A549 (cell line): ENCODE measurements around the gene TSPAN5. TPM values are rescaled to one million over a fixed set of nuclear protein-coding genes. Genes with fewer than 3 reads are reported as not detected.

ENCODE experiments used
- ATAC-seq, 2 experiments: fragments of 200-7000 bp in 1 of 2; fragments of >200 bp in 1 of 2; cut with Nextera tagmentation in 1 of 2; cut with Tn5 transposase in 1 of 2; 3 replicates each; pipeline versions ENCODE4 v1.8.0 to v1.9.1; 2018 to 2020; ENCODE audit warnings: mild to moderate bottlenecking in 1 of 2, moderate library complexity in 1 of 2
- CTCF ChIA-PET: fragments of 300-600 bp; sonication (Branson Sonifier 250); formaldehyde crosslinking; extraction: SDS; loops from one replicate; lab custom pipeline; 2021; ENCODE audit warnings: antibody characterized with exemption, inconsistent platforms; lab: Yijun Ruan, JAX
- POLR2A ChIA-PET: fragments of 350-600 bp; formaldehyde crosslinking; extraction: SDS; loops from one replicate; lab custom pipeline; 2021; ENCODE audit warnings: antibody characterized with exemption, inconsistent platforms; lab: Yijun Ruan, JAX
- DNase-seq, 2 experiments: peaks; one replicate each; pipeline versions ENCODE4 v3.0.0 to v3.0.0-alpha.2; 2011 to 2016; ENCODE audit warnings: low read depth in 1 of 2, low spot score in 1 of 2
- FAIRE-seq: peaks from 2 replicates; lab custom pipeline; 2011; peaks lifted over from hg19 to GRCh38; lab: Jason Lieb, UNC
- H3K27ac ChIP-seq, 2 experiments: fragments of >200 bp; sonication (Bioruptor Twin); formaldehyde crosslinking; 3 replicates each; pipeline ENCODE4 v1.5.1; 2016 to 2017
- H3K4me1 ChIP-seq: fragments of >200 bp; sonication (Bioruptor Twin); formaldehyde crosslinking; 3 replicates; pipeline ENCODE4 v1.6.1; 2016
- H3K4me2 ChIP-seq: fragments of >200 bp; sonication (Bioruptor Twin); formaldehyde crosslinking; 3 replicates; pipeline ENCODE4 v1.6.1; 2016
- H3K4me3 ChIP-seq: fragments of >200 bp; sonication (Bioruptor Twin); formaldehyde crosslinking; 3 replicates; pipeline ENCODE4 v1.5.1; 2016
- H3K9me3 ChIP-seq: fragments of >200 bp; sonication (Bioruptor Twin); formaldehyde crosslinking; 3 replicates; pipeline ENCODE4 v1.6.1; 2016
- BHLHE40 ChIP-seq: IDR thresholded peaks from 2 replicates; pipeline ENCODE4 v1.6.1; 2012; ENCODE audit warnings: low read depth, low read length, inconsistent platforms
- CBX2 ChIP-seq: fragments of 200-600 bp; sonication (generic); IDR thresholded peaks from 2 replicates; pipeline ENCODE4 v1.6.1; 2016; ENCODE audit warnings: low read depth, mild to moderate bottlenecking, borderline replicate concordance
- CHD2 ChIP-seq: fragments of 150-350 bp; IDR thresholded peaks from 2 replicates; pipeline ENCODE4 v1.6.1; 2014; ENCODE audit warnings: low read length; ENCODE audit not compliant: partially characterized antibody
- CTCF ChIP-seq: fragments of >200 bp; sonication (Bioruptor Twin); formaldehyde crosslinking; IDR thresholded peaks from 3 replicates; pipeline ENCODE4 v1.5.1; 2016
- FOSL2 ChIP-seq, 2 experiments: fragments of 450-650 bp in 1 of 2; fragments of >200 bp in 1 of 2; sonication (Bioruptor Twin) in 1 of 2; formaldehyde crosslinking; IDR thresholded peaks; 2 replicates each; pipeline versions ENCODE4 v1.5.0 to v1.6.1; 2016 to 2020; ENCODE audit warnings: mild to moderate bottlenecking in 1 of 2, moderate library complexity in 1 of 2
- FOXS1 ChIP-seq: fragments of 250-450 bp; sonication (Bioruptor Pico); IDR thresholded peaks from 2 replicates; pipeline ENCODE4 v1.5.0; 2020; ENCODE audit warnings: mild to moderate bottlenecking, moderate library complexity
- GATA3 ChIP-seq: IDR thresholded peaks from 2 replicates; pipeline ENCODE4 v1.6.1; 2012; ENCODE audit warnings: borderline replicate concordance
- HMGXB4 ChIP-seq: fragments of 250-450 bp; sonication (Bioruptor Pico); IDR thresholded peaks from 2 replicates; pipeline ENCODE4 v1.5.0; 2021; ENCODE audit warnings: mild to moderate bottlenecking, moderate library complexity, borderline replicate concordance
- HOXA7 ChIP-seq: fragments of 250-450 bp; sonication (Bioruptor Pico); IDR thresholded peaks from 2 replicates; pipeline ENCODE4 v1.5.0; 2020; ENCODE audit warnings: mild to moderate bottlenecking, moderate library complexity
- JUN ChIP-seq, 2 experiments: fragments of >200 bp; sonication (Bioruptor Twin); formaldehyde crosslinking; IDR thresholded peaks; 2 replicates in 1 of 2; 3 replicates in 1 of 2; pipeline ENCODE4 v1.6.1; 2016 to 2017
- JUNB ChIP-seq: fragments of >200 bp; sonication (Bioruptor Twin); formaldehyde crosslinking; IDR thresholded peaks from 2 replicates; pipeline ENCODE4 v1.6.1; 2016
- MAFK ChIP-seq: fragments of 450-650 bp; IDR thresholded peaks from 2 replicates; pipeline ENCODE4 v1.6.1; 2014; ENCODE audit not compliant: partially characterized antibody
- MAZ ChIP-seq: fragments of 150-350 bp; IDR thresholded peaks from 2 replicates; pipeline ENCODE4 v1.6.1; 2014; ENCODE audit warnings: antibody characterized with exemption, low read depth, low read length, borderline replicate concordance
- POLR2A ChIP-seq: IDR thresholded peaks from 2 replicates; pipeline ENCODE4 v1.6.1; 2012; ENCODE audit warnings: mild to moderate bottlenecking, low read length
- RCOR1 ChIP-seq: fragments of 150-350 bp; IDR thresholded peaks from 2 replicates; pipeline ENCODE4 v1.6.1; 2014; ENCODE audit warnings: antibody characterized with exemption, low read length, low read depth
- RFX5 ChIP-seq: fragments of 450-650 bp; IDR thresholded peaks from 2 replicates; pipeline ENCODE4 v1.7.1; 2014; ENCODE audit warnings: antibody characterized with exemption, mild to moderate bottlenecking, moderate library complexity
- SMC3 ChIP-seq: fragments of >200 bp; sonication (Bioruptor Twin); formaldehyde crosslinking; IDR thresholded peaks from 3 replicates; pipeline ENCODE4 v1.6.1; 2018; ENCODE audit warnings: inconsistent platforms
- SREBF2 ChIP-seq: fragments of 450-650 bp; IDR thresholded peaks from 2 replicates; pipeline ENCODE4 v1.6.1; 2014; ENCODE audit warnings: mild to moderate bottlenecking, moderate library complexity
- TFCP2L1 ChIP-seq: fragments of 250-450 bp; sonication (Bioruptor Pico); IDR thresholded peaks from 2 replicates; pipeline ENCODE4 v1.5.0; 2021; ENCODE audit warnings: mild to moderate bottlenecking
- TP53 ChIP-seq: fragments of 250-450 bp; sonication (Bioruptor Pico); IDR thresholded peaks from 2 replicates; pipeline ENCODE4 v1.5.0; 2021; ENCODE audit warnings: mild to moderate bottlenecking, moderate library complexity
- ZNF302 ChIP-seq: fragments of 250-450 bp; sonication (Bioruptor Pico); IDR thresholded peaks from 2 replicates; pipeline ENCODE4 v1.9.0; 2021; ENCODE audit warnings: inconsistent platforms, mild to moderate bottlenecking, moderate library complexity
- WGBS: methylation state at CpG from one replicate; pipeline ENCODE4 v1.1.6; 2017; ENCODE audit errors: missing lambda C conversion rate; 5-methylcytosine and 5-hydroxymethylcytosine counted together
- polyA plus RNA-seq, 4 experiments: library from polyadenylated mRNA; depleted of rRNA in 3 of 4; stranded (reverse); fragments of >200 nt; fragmentation: RNase III in 1 of 4; extraction: RNeasy Plus Mini Kit Qiagen cat#74134 plus additional on column Dnase treatment in 1 of 4; gene quantifications; 2 replicates in 3 of 4; 3 replicates in 1 of 4; pipeline ENCODE4 v1.2.3, GENCODE V29; 2011 to 2017
- TF ChIP-seq, protein P1 (sequence below): IDR thresholded peaks from 2 replicates; pipeline ENCODE4 v1.6.1; 2012
- TF ChIP-seq, protein P2 (sequence below): fragments of 450-650 bp; IDR thresholded peaks from 2 replicates; pipeline ENCODE4 v1.6.1; 2014; ENCODE audit warnings: antibody characterized with exemption

TSPAN5 gene
- polyA plus RNA-seq, 2 of the 4 experiments (the other 2 are of a cell fraction), result 9.5 to 12.4 TPM

DNA sequence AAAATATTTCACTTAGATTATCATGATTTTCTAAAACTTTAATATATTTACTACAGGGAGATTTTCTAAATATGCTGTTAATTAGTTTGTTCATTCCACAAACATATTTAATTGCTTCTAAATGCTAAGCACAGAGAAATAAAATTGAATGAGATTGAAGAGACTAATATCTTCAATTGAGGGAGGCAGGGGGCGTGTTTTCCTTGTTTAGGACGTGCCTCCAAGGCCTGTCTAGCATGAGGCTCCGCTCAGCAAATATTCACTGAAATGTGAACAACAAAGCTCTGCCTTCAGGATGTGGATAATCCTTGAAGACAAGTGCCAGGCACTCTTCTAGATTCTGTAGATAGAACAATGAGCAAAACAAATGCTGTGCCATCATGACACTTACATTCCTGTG is 98.1 kb downstream of the TSPAN5 start:
- H3K27ac ChIP-seq, result no peak overlapping the region
- no peak for TF ChIP-seq HOXA7 (CRISPR knock-in tag)
- TF ChIP-seq, protein P1, sequence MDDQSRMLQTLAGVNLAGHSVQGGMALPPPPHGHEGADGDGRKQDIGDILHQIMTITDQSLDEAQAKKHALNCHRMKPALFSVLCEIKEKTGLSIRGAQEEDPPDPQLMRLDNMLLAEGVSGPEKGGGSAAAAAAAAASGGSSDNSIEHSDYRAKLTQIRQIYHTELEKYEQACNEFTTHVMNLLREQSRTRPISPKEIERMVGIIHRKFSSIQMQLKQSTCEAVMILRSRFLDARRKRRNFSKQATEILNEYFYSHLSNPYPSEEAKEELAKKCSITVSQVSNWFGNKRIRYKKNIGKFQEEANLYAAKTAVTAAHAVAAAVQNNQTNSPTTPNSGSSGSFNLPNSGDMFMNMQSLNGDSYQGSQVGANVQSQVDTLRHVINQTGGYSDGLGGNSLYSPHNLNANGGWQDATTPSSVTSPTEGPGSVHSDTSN, result no peak
- TF ChIP-seq HMGXB4 (CRISPR knock-in tag), result no peak
- no peak for TF ChIP-seq ZNF302 (CRISPR knock-in tag)
- TF ChIP-seq, all 56 proteins: peak for 0
- no peaks in the 10 kb centered on the region for H3K9me3 ChIP-seq
- ChIA-PET POLR2A (no interaction called here), CTCF (no interaction called here)
- no peak overlapping the region for H3K4me3 ChIP-seq
- FAIRE-seq (no peak), DNase-seq (no peak), ATAC-seq (no peak)
- H3K4me1 ChIP-seq, result peaks cover 10% of the 10 kb centered on the region
- no peak overlapping the region for H3K4me2 ChIP-seq
- WGBS, result 75% methylated on average over 3 of the region's 3 CpGs

DNA sequence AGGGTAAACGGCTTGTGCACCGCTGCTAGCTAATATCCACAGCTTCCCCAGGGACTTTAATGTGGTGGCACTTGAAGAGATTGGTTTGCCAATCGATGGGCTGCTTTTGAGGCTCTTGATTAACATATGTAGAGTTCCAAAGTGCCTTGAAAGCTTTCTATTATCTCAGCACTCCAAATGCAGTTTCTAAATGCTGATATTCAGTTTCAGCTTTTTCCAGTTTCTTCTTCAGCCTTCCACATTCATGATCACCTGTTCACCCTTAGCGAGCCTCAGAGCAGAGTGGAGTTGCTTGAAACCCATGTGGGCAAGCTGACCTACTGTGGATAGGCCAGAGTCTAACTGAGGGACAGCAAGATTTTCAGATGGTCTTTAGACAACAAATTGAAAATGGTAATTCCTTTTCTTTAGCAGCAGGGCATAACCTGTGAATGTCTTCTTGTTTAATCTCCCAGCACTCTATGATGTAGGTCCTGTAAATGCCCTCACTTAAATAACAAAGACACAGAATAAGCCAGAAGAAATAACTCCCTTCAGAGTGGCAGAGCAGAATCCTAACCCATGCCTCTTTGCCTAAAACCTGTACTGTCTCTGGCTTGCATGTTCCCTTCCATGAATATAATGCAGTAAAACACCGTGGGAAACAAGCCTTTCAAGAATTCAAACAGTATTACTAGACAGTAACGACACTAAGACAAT is 99.8 kb downstream of the TSPAN5 start:
- FAIRE-seq (no peak), DNase-seq (no peak), ATAC-seq (no peak)
- H3K4me3 ChIP-seq, result no peak overlapping the region
- H3K27ac ChIP-seq, result no peak overlapping the region
- WGBS, result 94% methylated on average over 6 of the region's 6 CpGs
- no peak for TF ChIP-seq JUNB
- TF ChIP-seq MAZ, result no peak
- ChIA-PET POLR2A (no interaction called here), CTCF (no interaction called here)
- H3K4me1 ChIP-seq, result peaks cover 10% of the 10 kb centered on the region
- H3K9me3 ChIP-seq, result no peaks in the 10 kb centered on the region
- no peak overlapping the region for H3K4me2 ChIP-seq

- H3K9me3 ChIP-seq, result no peaks in the 10 kb centered on the region
- ChIA-PET POLR2A (no interaction called here), CTCF (no interaction called here)
- WGBS, result 39% methylated on average over 7 of the region's 7 CpGs
- peak in 1 of 2 experiments; percentile 52 for DNase-seq
- H3K27ac ChIP-seq, result peak overlapping the region in 1 of 2 experiments; percentile 49; a peak in 1 of 6 replicates
- H3K4me1 ChIP-seq, result peaks cover 10% of the 10 kb centered on the region
- peak overlapping the region; percentile 58 for H3K4me2 ChIP-seq
- FAIRE-seq, result no peak
- TF ChIP-seq, protein P2, sequence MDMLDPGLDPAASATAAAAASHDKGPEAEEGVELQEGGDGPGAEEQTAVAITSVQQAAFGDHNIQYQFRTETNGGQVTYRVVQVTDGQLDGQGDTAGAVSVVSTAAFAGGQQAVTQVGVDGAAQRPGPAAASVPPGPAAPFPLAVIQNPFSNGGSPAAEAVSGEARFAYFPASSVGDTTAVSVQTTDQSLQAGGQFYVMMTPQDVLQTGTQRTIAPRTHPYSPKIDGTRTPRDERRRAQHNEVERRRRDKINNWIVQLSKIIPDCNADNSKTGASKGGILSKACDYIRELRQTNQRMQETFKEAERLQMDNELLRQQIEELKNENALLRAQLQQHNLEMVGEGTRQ, result peak; percentile 66
- TF ChIP-seq CBX2 (no peak), TP53 (CRISPR knock-in tag) (no peak), FOSL2 (IDR thresholded peaks at IDR 0.05) (no peak), FOSL2 (CRISPR knock-in tag; IDR thresholded peaks at IDR 0.05) (0 out of 2 replicates have a peak, but pooled peaks have one; percentile 5), POLR2A (no peak), SMC3 (no peak)
- ATAC-seq, result peak in 1 of 2 experiments; percentile 74; a peak in 2 of 6 replicates
- no peak overlapping the region for H3K4me3 ChIP-seq
Measured at GRCh38 chr4:98557194-98557892, 101.1 kb downstream of the TSPAN5 start.

GRCh38 chr4:98556451-98556850 is 102.0 kb downstream of the TSPAN5 start:
- H3K9me3 ChIP-seq, result no peaks in the 10 kb centered on the region
- H3K4me1 ChIP-seq, result peaks cover 10% of the 10 kb centered on the region
- CTCF ChIA-PET, result no interaction called here
- DNase-seq (no peak), ATAC-seq (no peak), FAIRE-seq (no peak)
- POLR2A ChIA-PET, result no interaction called here
- no peak overlapping the region for H3K4me3 ChIP-seq
- H3K27ac ChIP-seq, result no peak overlapping the region
- WGBS, result 96% methylated on average over 2 of the region's 2 CpGs
- H3K4me2 ChIP-seq, result no peak overlapping the region
- TF ChIP-seq CBX2 (no peak), GATA3 (no peak), RCOR1 (no peak), BHLHE40 (no peak), TFCP2L1 (no peak), CHD2 (no peak), FOXS1 (CRISPR knock-in tag) (no peak), RFX5 (no peak), SREBF2 (no peak), JUN (IDR thresholded peaks at IDR 0.05) (no peak), TP53 (CRISPR knock-in tag) (no peak), CTCF (no peak), MAFK (no peak)
- TF ChIP-seq, protein P2, result no peak
